Erythroblast (primary cell): ENCODE measurements around the gene IGSF23.

Source experiments
- DNase-seq, 2 experiments: peaks; one replicate each; lab custom pipeline; 2025; lab: John Stamatoyannopoulos, UW
- GATA1 ChIP-seq: IDR thresholded peaks from 2 replicates; pipeline ENCODE4 v1.6.1; 2011; ENCODE audit warnings: low read depth, mild to moderate bottlenecking, control low read depth, low read length, moderate library complexity
- POLR2A ChIP-seq: IDR thresholded peaks from 2 replicates; pipeline ENCODE4 v1.6.1; 2011; ENCODE audit warnings: mild to moderate bottlenecking, low read length

Gene IGSF23

GRCh38 chr19:44648631-44649251 is 35.4 kb downstream of the IGSF23 start:
- TF ChIP-seq GATA1 (no peak), POLR2A (no peak)
- no peak for DNase-seq

- TF ChIP-seq GATA1 (no peak), POLR2A (no peak)
- no peak for DNase-seq
Observed at GRCh38 chr19:44649578-44650145, 36.3 kb downstream of the IGSF23 start.

- DNase-seq = no peak
- TF ChIP-seq POLR2A (no peak), GATA1 (no peak)
Observed at GRCh38 chr19:44653343-44653742, 40.0 kb downstream of the IGSF23 start.

- TF ChIP-seq GATA1 (no peak), POLR2A (no peak)
Observed at GRCh38 chr19:44653977-44654774, 40.8 kb downstream of the IGSF23 start.

GRCh38 chr19:44657211-44657921 is 44.0 kb downstream of the IGSF23 start:
- TF ChIP-seq GATA1 = no peak
- TF ChIP-seq POLR2A = no peak
- peak; percentile 61 to 76 for DNase-seq

More at GRCh38 chr19:44653977-44654774, 40.8 kb downstream of the IGSF23 start:
- DNase-seq = peak; percentile 43 to 60

GRCh38 chr19:44658069-44658733 is 44.8 kb downstream of the IGSF23 start:
- no peak for TF ChIP-seq POLR2A
- no peak for TF ChIP-seq GATA1
- no peak for DNase-seq

- no peak for DNase-seq
- TF ChIP-seq POLR2A (no peak), GATA1 (no peak)
Observed at GRCh38 chr19:44660081-44660480, 46.7 kb downstream of the IGSF23 start.

GRCh38 chr19:44661205-44661604 is 47.8 kb downstream of the IGSF23 start:
- DNase-seq = no peak
- TF ChIP-seq POLR2A = no peak
- TF ChIP-seq GATA1 = no peak

GRCh38 chr19:44661904-44662303 is 48.5 kb downstream of the IGSF23 start:
- no peak for DNase-seq
- TF ChIP-seq POLR2A (no peak), GATA1 (no peak)

- DNase-seq = no peak
- no peak for TF ChIP-seq POLR2A
- TF ChIP-seq GATA1 = no peak
Observed at GRCh38 chr19:44662691-44663385, 49.5 kb downstream of the IGSF23 start.

- TF ChIP-seq GATA1 = no peak
- TF ChIP-seq POLR2A = no peak
- no peak for DNase-seq
Observed at GRCh38 chr19:44663996-44664395, 50.6 kb downstream of the IGSF23 start.

- DNase-seq = no peak
- TF ChIP-seq GATA1 (no peak), POLR2A (no peak)
Observed at GRCh38 chr19:44664976-44665375, 51.6 kb downstream of the IGSF23 start.
